ENCODE measurements around the gene TMTC4. TPM values are rescaled to one million over a fixed set of nuclear protein-coding genes. Genes with fewer than 3 reads are reported as not detected.
A peak's percentile ranks its signal among the peaks of the same experiment; 100 is the strongest.

The TMTC4 gene
- total RNA-seq, 1 donor from 2014 or later: 21.0 TPM

DNA sequence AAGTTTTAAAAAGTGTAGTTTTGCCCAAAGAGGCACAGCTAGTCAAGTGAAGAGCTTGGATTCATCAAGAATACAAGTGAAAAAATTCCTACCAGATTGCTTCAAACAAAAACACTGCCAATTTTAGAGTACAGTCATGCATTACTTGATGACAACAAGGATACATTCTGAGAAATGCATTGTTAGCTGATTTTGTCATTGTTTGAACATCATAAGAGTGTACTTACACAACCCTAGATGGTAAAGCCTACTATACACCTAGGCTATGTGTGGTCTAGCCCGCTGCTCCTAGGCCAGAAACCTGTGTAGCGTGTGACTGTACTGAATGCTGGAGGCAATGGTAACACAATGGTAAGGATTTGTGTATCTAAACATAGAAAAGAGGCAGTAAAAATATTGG, 41.1 kb downstream of the TMTC4 start:
- DNase-seq (ENCODE audit: extremely low spot score, unreplicated experiment): no peak
- H3K36me3 Mint-ChIP-seq (ENCODE audit: unreplicated experiment): peaks cover 57% of the 10 kb centered on the region
- peaks cover 3% of the 10 kb centered on the region for H3K4me1 Mint-ChIP-seq (ENCODE audit: unreplicated experiment)
- TF ChIP-seq, protein P1, sequence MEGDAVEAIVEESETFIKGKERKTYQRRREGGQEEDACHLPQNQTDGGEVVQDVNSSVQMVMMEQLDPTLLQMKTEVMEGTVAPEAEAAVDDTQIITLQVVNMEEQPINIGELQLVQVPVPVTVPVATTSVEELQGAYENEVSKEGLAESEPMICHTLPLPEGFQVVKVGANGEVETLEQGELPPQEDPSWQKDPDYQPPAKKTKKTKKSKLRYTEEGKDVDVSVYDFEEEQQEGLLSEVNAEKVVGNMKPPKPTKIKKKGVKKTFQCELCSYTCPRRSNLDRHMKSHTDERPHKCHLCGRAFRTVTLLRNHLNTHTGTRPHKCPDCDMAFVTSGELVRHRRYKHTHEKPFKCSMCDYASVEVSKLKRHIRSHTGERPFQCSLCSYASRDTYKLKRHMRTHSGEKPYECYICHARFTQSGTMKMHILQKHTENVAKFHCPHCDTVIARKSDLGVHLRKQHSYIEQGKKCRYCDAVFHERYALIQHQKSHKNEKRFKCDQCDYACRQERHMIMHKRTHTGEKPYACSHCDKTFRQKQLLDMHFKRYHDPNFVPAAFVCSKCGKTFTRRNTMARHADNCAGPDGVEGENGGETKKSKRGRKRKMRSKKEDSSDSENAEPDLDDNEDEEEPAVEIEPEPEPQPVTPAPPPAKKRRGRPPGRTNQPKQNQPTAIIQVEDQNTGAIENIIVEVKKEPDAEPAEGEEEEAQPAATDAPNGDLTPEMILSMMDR (IDR thresholded peaks at IDR 0.05): no peak
- no peaks in the 10 kb centered on the region for H3K9me3 Mint-ChIP-seq (ENCODE audit: unreplicated experiment)
- H3K27ac Mint-ChIP-seq (ENCODE audit: unreplicated experiment): no peak overlapping the region
- no peaks in the 10 kb centered on the region for H3K27me3 Mint-ChIP-seq (ENCODE audit: unreplicated experiment)
- no peak overlapping the region for H3K4me3 Mint-ChIP-seq (ENCODE audit: unreplicated experiment)

DNA sequence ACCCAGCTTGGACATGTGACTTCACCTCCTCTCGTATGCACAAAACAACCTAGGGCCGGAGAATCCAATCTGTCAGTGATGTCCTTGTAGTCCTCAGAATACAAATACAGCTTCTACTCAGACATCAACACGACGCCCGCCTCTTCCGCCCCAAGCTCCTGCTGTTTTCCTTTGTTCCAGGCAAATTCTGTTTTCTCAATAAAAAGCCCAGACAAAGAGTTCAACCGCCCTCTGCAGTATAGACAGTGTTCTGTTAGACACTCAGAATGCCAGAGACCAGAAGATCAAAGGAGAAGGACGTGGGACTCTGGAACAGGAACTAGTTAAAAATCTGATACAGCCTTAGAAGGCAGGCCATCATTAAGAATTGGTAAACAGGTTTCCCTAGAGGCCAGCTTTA, 44.0 kb downstream of the TMTC4 start:
- TF ChIP-seq, protein P1 (IDR thresholded peaks at IDR 0.05): no peak
- DNase-seq (ENCODE audit: extremely low spot score, unreplicated experiment): no peak
- Mint-ChIP-seq H3K4me1 (ENCODE audit: unreplicated experiment) (peaks cover 3% of the 10 kb centered on the region), H3K9me3 (ENCODE audit: unreplicated experiment) (no peaks in the 10 kb centered on the region), H3K27ac (ENCODE audit: unreplicated experiment) (peak overlapping the region; percentile 9), H3K27me3 (ENCODE audit: unreplicated experiment) (no peaks in the 10 kb centered on the region), H3K36me3 (ENCODE audit: unreplicated experiment) (peaks cover 51% of the 10 kb centered on the region), H3K4me3 (ENCODE audit: unreplicated experiment) (no peak overlapping the region)

DNA sequence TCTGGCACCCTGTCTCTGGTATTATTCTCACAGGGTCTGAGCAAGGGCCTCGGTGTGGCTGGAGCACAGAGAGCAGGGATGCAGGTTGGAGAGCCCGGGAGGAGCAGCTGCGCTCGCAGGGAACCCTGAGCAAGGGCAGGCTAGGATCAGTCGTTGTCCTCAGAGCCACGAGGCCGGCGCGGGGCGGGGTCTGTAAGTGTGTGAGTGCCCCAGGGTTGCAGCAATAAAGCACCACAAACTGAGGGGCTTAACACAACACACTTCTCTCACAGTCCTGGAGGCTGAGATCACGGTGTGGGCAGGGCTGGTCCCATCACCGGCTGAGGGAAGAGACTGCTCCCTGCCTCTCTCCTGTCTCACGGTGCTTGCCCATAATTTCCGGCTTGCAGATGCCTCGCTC, 47.5 kb downstream of the TMTC4 start:
- H3K9me3 Mint-ChIP-seq (ENCODE audit: unreplicated experiment): no peaks in the 10 kb centered on the region
- TF ChIP-seq, protein P1 (IDR thresholded peaks at IDR 0.05): no peak
- no peak overlapping the region for H3K27ac Mint-ChIP-seq (ENCODE audit: unreplicated experiment)
- peaks cover 51% of the 10 kb centered on the region for H3K36me3 Mint-ChIP-seq (ENCODE audit: unreplicated experiment)
- H3K27me3 Mint-ChIP-seq (ENCODE audit: unreplicated experiment): no peaks in the 10 kb centered on the region
- H3K4me3 Mint-ChIP-seq (ENCODE audit: unreplicated experiment): no peak overlapping the region
- no peak for DNase-seq (ENCODE audit: extremely low spot score, unreplicated experiment)
- peaks cover 3% of the 10 kb centered on the region for H3K4me1 Mint-ChIP-seq (ENCODE audit: unreplicated experiment)

DNA sequence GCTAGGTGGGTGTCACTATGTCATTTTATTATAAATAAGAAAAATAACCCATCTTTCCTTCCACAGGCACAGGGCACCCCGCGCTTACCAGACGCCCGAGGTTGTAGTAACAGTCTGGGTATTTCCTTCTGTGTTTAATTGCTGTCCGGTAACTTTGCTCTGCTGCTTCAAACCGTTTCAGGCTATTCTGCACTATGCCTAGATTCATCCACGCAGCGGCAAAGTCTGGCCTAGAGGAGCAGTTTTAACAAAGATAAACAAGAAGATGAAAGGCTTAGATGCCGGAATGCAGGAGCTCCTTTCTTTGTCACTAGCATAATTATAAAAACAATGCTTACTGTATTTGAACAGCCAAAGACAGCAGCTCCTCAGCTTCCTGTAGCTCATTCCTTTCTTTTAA, 49.1 kb downstream of the TMTC4 start:
- TF ChIP-seq, protein P1 (IDR thresholded peaks at IDR 0.05): no peak
- Mint-ChIP-seq H3K4me3 (ENCODE audit: unreplicated experiment) (no peak overlapping the region), H3K27me3 (ENCODE audit: unreplicated experiment) (no peaks in the 10 kb centered on the region), H3K36me3 (ENCODE audit: unreplicated experiment) (peaks cover 55% of the 10 kb centered on the region), H3K9me3 (ENCODE audit: unreplicated experiment) (no peaks in the 10 kb centered on the region), H3K27ac (ENCODE audit: unreplicated experiment) (no peak overlapping the region), H3K4me1 (ENCODE audit: unreplicated experiment) (no peaks in the 10 kb centered on the region)
- DNase-seq (ENCODE audit: extremely low spot score, unreplicated experiment): no peak

DNA sequence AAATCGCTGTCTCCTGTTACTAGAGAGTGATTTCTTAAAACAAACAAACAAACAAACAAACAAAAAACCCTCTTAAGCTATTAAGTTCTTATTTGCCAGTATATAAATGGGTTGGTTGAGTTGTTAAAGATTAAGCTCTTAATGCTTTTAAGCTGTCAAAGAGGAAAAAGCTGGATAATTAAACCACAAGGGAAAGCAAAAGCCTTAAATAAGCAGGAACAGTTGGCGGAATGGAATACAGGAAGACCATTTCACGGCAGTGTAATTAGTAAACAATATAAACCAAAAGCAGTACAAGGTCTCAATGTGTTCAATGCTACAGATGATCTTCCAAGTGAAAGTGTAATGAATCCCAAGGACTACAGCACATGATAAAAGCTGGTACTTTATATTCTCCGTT, 53.8 kb downstream of the TMTC4 start:
- Mint-ChIP-seq H3K36me3 (ENCODE audit: unreplicated experiment) (peaks cover 36% of the 10 kb centered on the region), H3K27ac (ENCODE audit: unreplicated experiment) (no peak overlapping the region), H3K4me3 (ENCODE audit: unreplicated experiment) (no peak overlapping the region), H3K9me3 (ENCODE audit: unreplicated experiment) (peaks cover 4% of the 10 kb centered on the region), H3K4me1 (ENCODE audit: unreplicated experiment) (no peaks in the 10 kb centered on the region), H3K27me3 (ENCODE audit: unreplicated experiment) (no peaks in the 10 kb centered on the region)
- TF ChIP-seq, protein P1 (IDR thresholded peaks at IDR 0.05): no peak
- no peak for DNase-seq (ENCODE audit: extremely low spot score, unreplicated experiment)
